Measurements from ENCODE around the gene SKIL. TPM values are rescaled to one million over a fixed set of nuclear protein-coding genes. Genes with fewer than 3 reads are reported as not detected.

SKIL gene
- total RNA-seq, 1 donor from 2014 or later: 48.1 TPM

GRCh38 chr3:170440344-170440743 is 82.8 kb downstream of the SKIL start:
- Histone ChIP-seq H3K36me3 (peaks cover 0 to under 1% of the 10 kb centered on the region in 2 donors), H3K4me3 (no peak overlapping the region), H3K9me3 (no peaks in the 10 kb centered on the region), H3K27me3 (no peaks in the 10 kb centered on the region), H3K27ac (no peak overlapping the region), H3K4me1 (no peaks in the 10 kb centered on the region)
- intact Hi-C loops (cut with DNase I): no loop called here
- TF ChIP-seq, protein P1, sequence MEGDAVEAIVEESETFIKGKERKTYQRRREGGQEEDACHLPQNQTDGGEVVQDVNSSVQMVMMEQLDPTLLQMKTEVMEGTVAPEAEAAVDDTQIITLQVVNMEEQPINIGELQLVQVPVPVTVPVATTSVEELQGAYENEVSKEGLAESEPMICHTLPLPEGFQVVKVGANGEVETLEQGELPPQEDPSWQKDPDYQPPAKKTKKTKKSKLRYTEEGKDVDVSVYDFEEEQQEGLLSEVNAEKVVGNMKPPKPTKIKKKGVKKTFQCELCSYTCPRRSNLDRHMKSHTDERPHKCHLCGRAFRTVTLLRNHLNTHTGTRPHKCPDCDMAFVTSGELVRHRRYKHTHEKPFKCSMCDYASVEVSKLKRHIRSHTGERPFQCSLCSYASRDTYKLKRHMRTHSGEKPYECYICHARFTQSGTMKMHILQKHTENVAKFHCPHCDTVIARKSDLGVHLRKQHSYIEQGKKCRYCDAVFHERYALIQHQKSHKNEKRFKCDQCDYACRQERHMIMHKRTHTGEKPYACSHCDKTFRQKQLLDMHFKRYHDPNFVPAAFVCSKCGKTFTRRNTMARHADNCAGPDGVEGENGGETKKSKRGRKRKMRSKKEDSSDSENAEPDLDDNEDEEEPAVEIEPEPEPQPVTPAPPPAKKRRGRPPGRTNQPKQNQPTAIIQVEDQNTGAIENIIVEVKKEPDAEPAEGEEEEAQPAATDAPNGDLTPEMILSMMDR (IDR thresholded peaks at IDR 0.05): no peak
- no peak for TF ChIP-seq POLR2A (IDR thresholded peaks at IDR 0.05)
- TF ChIP-seq POLR2AphosphoS5 (IDR thresholded peaks at IDR 0.05; ENCODE audit: insufficient read depth in 1 of 2, low read depth in 1 of 2): no peak
- no peak for DNase-seq (ENCODE audit: extremely low spot score in 2 of 2)

- H3K27me3 ChIP-seq: no peaks in the 10 kb centered on the region
- no peaks in the 10 kb centered on the region for H3K36me3 ChIP-seq
- intact Hi-C loops (cut with DNase I): no loop called here
- H3K9me3 ChIP-seq: no peaks in the 10 kb centered on the region
- TF ChIP-seq POLR2A (IDR thresholded peaks at IDR 0.05) (no peak), POLR2AphosphoS5 (IDR thresholded peaks at IDR 0.05; ENCODE audit: insufficient read depth in 1 of 2, low read depth in 1 of 2) (no peak)
- TF ChIP-seq, protein P1 (IDR thresholded peaks at IDR 0.05): no peak
- H3K27ac ChIP-seq: no peak overlapping the region
- H3K4me3 ChIP-seq: no peak overlapping the region
- H3K4me1 ChIP-seq: no peaks in the 10 kb centered on the region
- no peak for DNase-seq (ENCODE audit: extremely low spot score in 2 of 2)
Observed at GRCh38 chr3:170441412-170441811, 83.9 kb downstream of the SKIL start.

GRCh38 chr3:170442947-170443346 is 85.4 kb downstream of the SKIL start:
- intact Hi-C loops (cut with DNase I): no loop called here
- TF ChIP-seq, protein P1 (IDR thresholded peaks at IDR 0.05): no peak
- TF ChIP-seq POLR2A (IDR thresholded peaks at IDR 0.05): no peak
- TF ChIP-seq POLR2AphosphoS5 (IDR thresholded peaks at IDR 0.05; ENCODE audit: insufficient read depth in 1 of 2, low read depth in 1 of 2): no peak
- H3K4me1 ChIP-seq: peaks cover 1% of the 10 kb centered on the region
- no peaks in the 10 kb centered on the region for H3K27me3 ChIP-seq
- no peak overlapping the region for H3K4me3 ChIP-seq
- DNase-seq (ENCODE audit: extremely low spot score in 2 of 2): no peak
- no peaks in the 10 kb centered on the region for H3K36me3 ChIP-seq
- H3K27ac ChIP-seq: no peak overlapping the region
- H3K9me3 ChIP-seq: no peaks in the 10 kb centered on the region

DNA sequence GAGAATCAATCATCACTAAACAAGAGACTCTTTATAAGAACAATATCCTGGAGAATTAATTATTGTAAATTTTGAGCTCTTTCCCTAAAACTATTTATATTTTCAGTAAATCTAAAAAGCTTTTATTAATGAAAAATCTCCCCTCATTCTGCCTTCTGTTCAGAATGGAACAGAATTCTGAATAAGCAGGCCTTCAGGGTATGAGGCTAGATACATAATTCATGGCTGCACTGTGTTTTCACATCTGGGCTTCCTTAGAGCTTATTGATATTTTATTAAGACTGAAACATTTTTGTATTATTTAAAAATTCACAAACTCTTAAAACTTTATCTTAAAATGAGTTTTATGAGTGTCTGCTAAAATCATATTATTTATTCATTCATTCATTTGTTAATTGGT is 85.9 kb downstream of the SKIL start:
- Histone ChIP-seq H3K36me3 (no peaks in the 10 kb centered on the region), H3K4me3 (no peak overlapping the region), H3K9me3 (no peaks in the 10 kb centered on the region), H3K27ac (no peak overlapping the region), H3K27me3 (no peaks in the 10 kb centered on the region), H3K4me1 (peaks cover 6% of the 10 kb centered on the region)
- no peak for DNase-seq (ENCODE audit: extremely low spot score in 2 of 2)
- TF ChIP-seq, protein P1 (IDR thresholded peaks at IDR 0.05): no peak
- TF ChIP-seq POLR2A (IDR thresholded peaks at IDR 0.05) (no peak), POLR2AphosphoS5 (IDR thresholded peaks at IDR 0.05; ENCODE audit: insufficient read depth in 1 of 2, low read depth in 1 of 2) (no peak)
- intact Hi-C loops (cut with DNase I): no loop called here

Small RNAs within 50 kb of the gene (microRNA-seq; reads per million reads assigned to microRNA genes)
- not detected for gene MIR6828 (ENCODE audit: borderline number of aligned reads, borderline replicate concordance)

Other genes with a start within 250 kb of the SKIL start
- gene PHC3, start 176.0 kb upstream of the SKIL start, total RNA-seq: 46.9 TPM
- gene PRKCI, start 135.3 kb upstream of the SKIL start, total RNA-seq: 33.9 TPM
- 136 TPM for gene CLDN11, start 61.2 kb downstream of the SKIL start, total RNA-seq
- 1.2 TPM for gene SLC7A14, start 228.4 kb downstream of the SKIL start, total RNA-seq